Stromal cell of bone marrow (primary cell): ENCODE measurements around the gene EEF1G.

Source experiments
- DNase-seq: peaks from one replicate; pipeline ENCODE4 v3.0.0-alpha.2; 2012; ENCODE audit warnings: low read depth

EEF1G gene

GRCh38 chr11:62539238-62539925 lies 34.3 kb downstream of the EEF1G start:
- peak; percentile 79 for DNase-seq

GRCh38 chr11:62538470-62539237 lies 35.0 kb downstream of the EEF1G start:
- no peak for DNase-seq

GRCh38 chr11:62536301-62536957 lies 37.3 kb downstream of the EEF1G start:
- no peak for DNase-seq

- no peak for DNase-seq
Observed at GRCh38 chr11:62535802-62536201, 37.9 kb downstream of the EEF1G start.

GRCh38 chr11:62534779-62535545 lies 38.7 kb downstream of the EEF1G start:
- no peak for DNase-seq

GRCh38 chr11:62532096-62532495 lies 41.6 kb downstream of the EEF1G start:
- no peak for DNase-seq

GRCh38 chr11:62516736-62517371 lies 56.8 kb downstream of the EEF1G start:
- DNase-seq = no peak

- DNase-seq = no peak
Observed at GRCh38 chr11:62514151-62514550, 59.5 kb downstream of the EEF1G start.

- no peak for DNase-seq
Observed at GRCh38 chr11:62513626-62514025, 60.1 kb downstream of the EEF1G start.

- no peak for DNase-seq
Observed at GRCh38 chr11:62512961-62513360, 60.7 kb downstream of the EEF1G start.
